ENCODE results near the gene MFSD6.

DNA sequence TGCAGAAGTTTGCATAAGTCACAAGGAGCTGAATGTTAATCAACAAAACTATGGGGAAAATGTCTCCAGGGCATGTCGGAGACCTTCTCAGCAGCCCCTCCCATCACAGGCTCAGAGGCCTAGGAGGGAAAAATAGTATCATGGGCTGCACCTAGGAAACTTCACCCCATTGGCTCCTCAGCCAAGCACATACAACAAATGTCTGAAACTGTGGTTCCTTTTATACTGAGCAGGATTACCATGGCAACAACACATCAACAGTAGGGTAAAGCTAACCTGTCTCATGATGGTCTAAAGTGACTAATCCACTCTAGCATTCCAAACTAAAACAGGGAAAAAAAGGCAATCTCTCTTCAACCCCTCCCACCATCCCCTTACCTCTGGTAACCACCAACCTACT is 129.6 kb downstream of the MFSD6 start:
- no peak for TF ChIP-seq CTCF (IDR thresholded peaks at IDR 0.05)
- TF ChIP-seq EP300 (IDR thresholded peaks at IDR 0.05): no peak

All from ovary (tissue), 3 donors.